ENCODE measurements around the gene MAMDC4.
"Not testable (repeated sequence)": the region's sequence is repeated elsewhere in the genome, so short reads cannot be mapped to it uniquely, and the experiment has no call there.

MAMDC4 gene

GRCh38 chr9:136866898-136867421 is 14.8 kb downstream of the MAMDC4 start:
- DNase-seq (ENCODE audit: low read depth in 1 of 2, low spot score in 1 of 2), result not testable (repeated sequence)
- peak overlapping the region; percentile 80 for H3K4me3 ChIP-seq (replicated peaks; ENCODE audit: insufficient read depth, low read length)

DNA sequence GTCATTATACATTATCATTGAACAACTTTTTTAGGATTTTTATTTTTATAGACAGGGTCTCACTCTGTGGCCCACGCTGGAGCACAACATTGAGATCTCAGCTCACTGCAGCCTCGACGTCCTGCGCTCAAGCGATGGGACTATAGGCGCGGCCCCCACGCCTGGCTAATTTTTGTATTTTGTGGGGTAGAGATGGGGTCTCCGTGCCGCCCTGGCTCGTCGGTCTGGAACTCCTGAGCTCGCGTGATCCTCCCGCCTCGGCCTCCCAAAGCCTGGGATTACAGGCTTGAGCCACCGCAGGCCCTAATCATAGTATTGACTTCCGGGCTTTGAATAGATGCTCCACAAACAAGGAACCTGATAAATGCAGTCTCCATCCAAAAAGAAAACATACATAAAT is 15.3 kb downstream of the MAMDC4 start:
- no peak overlapping the region for H3K4me3 ChIP-seq (replicated peaks; ENCODE audit: insufficient read depth, low read length)
- no peak for DNase-seq (ENCODE audit: low read depth in 1 of 2, low spot score in 1 of 2)
- TF ChIP-seq GABPA (IDR thresholded peaks at IDR 0.05; ENCODE audit: low read depth), result no peak
- TF ChIP-seq REST (IDR thresholded peaks at IDR 0.05; ENCODE audit: insufficient replicate concordance, low read depth), result no peak
- no peak for TF ChIP-seq SPI1 (IDR thresholded peaks at IDR 0.05; ENCODE audit: borderline replicate concordance, low read depth)
- TF ChIP-seq POLR2AphosphoS5 (IDR thresholded peaks at IDR 0.05; ENCODE audit: low read depth), result no peak
- no peak for TF ChIP-seq CTCF (IDR thresholded peaks at IDR 0.05; ENCODE audit: insufficient read depth, low read length)
- no peaks in the 10 kb centered on the region for H3K27me3 ChIP-seq (ENCODE audit: insufficient read depth, poor library complexity, severe bottlenecking)
- no peak overlapping the region for H3K27ac ChIP-seq (replicated peaks)

More at GRCh38 chr9:136866898-136867421, 14.8 kb downstream of the MAMDC4 start:
- H3K27me3 ChIP-seq (ENCODE audit: insufficient read depth, poor library complexity, severe bottlenecking), result not testable (repeated sequence)
- H3K27ac ChIP-seq (replicated peaks), result peak overlapping the region; percentile 57

DNA sequence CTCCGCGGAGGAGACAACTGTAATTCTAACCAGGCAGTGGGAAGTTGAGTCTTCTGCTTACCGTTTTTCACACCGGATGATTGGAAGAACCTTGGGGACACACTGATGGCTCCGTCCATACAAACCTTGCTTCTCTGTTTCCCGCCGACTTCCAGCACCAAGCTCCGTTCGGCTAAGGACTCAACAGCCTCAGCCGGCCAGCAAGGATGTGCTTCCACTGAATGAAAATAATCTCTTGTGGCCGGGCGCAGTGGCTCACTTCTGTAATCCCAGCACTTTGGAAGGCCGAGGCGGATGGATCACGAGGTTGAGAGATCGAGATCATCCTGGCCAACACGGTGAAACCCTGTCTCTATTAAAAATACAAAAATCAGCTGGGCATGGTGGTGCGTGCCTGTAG is 15.8 kb downstream of the MAMDC4 start:
- Histone ChIP-seq H3K4me3 (replicated peaks; ENCODE audit: insufficient read depth, low read length) (no peak overlapping the region), H3K27me3 (ENCODE audit: insufficient read depth, poor library complexity, severe bottlenecking) (no peaks in the 10 kb centered on the region), H3K27ac (replicated peaks) (no peak overlapping the region)
- DNase-seq (ENCODE audit: low read depth in 1 of 2, low spot score in 1 of 2), result no peak
- TF ChIP-seq GABPA (IDR thresholded peaks at IDR 0.05; ENCODE audit: low read depth) (no peak), POLR2AphosphoS5 (IDR thresholded peaks at IDR 0.05; ENCODE audit: low read depth) (no peak), CTCF (IDR thresholded peaks at IDR 0.05; ENCODE audit: insufficient read depth, low read length) (no peak), REST (IDR thresholded peaks at IDR 0.05; ENCODE audit: insufficient replicate concordance, low read depth) (no peak)

- Histone ChIP-seq H3K27ac (replicated peaks) (no peak overlapping the region), H3K27me3 (ENCODE audit: insufficient read depth, poor library complexity, severe bottlenecking) (no peaks in the 10 kb centered on the region), H3K4me3 (replicated peaks; ENCODE audit: insufficient read depth, low read length) (no peak overlapping the region)
- DNase-seq (ENCODE audit: low read depth in 1 of 2, low spot score in 1 of 2), result no peak
- TF ChIP-seq GABPA (IDR thresholded peaks at IDR 0.05; ENCODE audit: low read depth) (no peak), SPI1 (IDR thresholded peaks at IDR 0.05; ENCODE audit: borderline replicate concordance, low read depth) (no peak), REST (IDR thresholded peaks at IDR 0.05; ENCODE audit: insufficient replicate concordance, low read depth) (no peak), POLR2AphosphoS5 (IDR thresholded peaks at IDR 0.05; ENCODE audit: low read depth) (no peak), CTCF (IDR thresholded peaks at IDR 0.05; ENCODE audit: insufficient read depth, low read length) (no peak)
Observed at GRCh38 chr9:136868644-136869043, 16.5 kb downstream of the MAMDC4 start.

DNA sequence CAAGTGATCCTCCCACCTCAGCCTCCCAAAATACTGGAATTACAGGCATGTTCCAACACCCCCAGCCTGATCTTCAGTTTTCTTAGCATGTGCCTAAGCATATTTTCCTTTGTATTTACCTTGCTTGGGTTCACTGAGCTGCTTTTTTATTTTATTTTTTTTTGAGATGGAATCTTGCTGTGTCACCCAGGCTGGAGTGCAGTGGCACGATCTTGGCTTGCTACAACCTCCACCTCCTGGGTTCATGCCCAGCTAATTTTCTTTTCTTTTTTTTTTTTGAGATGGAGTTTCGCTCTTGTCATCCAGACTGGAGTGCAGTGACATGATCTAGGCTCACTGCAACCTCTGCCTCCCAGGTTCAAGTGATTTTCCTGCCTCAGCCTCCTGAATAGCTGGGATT is 17.5 kb downstream of the MAMDC4 start:
- H3K27me3 ChIP-seq (ENCODE audit: insufficient read depth, poor library complexity, severe bottlenecking); DNase-seq (ENCODE audit: low read depth in 1 of 2, low spot score in 1 of 2); H3K4me3 ChIP-seq (replicated peaks; ENCODE audit: insufficient read depth, low read length); H3K27ac ChIP-seq (replicated peaks): not testable (repeated sequence)
